Measurements from ENCODE around the gene ATXN7.

ATXN7 gene, protein sequence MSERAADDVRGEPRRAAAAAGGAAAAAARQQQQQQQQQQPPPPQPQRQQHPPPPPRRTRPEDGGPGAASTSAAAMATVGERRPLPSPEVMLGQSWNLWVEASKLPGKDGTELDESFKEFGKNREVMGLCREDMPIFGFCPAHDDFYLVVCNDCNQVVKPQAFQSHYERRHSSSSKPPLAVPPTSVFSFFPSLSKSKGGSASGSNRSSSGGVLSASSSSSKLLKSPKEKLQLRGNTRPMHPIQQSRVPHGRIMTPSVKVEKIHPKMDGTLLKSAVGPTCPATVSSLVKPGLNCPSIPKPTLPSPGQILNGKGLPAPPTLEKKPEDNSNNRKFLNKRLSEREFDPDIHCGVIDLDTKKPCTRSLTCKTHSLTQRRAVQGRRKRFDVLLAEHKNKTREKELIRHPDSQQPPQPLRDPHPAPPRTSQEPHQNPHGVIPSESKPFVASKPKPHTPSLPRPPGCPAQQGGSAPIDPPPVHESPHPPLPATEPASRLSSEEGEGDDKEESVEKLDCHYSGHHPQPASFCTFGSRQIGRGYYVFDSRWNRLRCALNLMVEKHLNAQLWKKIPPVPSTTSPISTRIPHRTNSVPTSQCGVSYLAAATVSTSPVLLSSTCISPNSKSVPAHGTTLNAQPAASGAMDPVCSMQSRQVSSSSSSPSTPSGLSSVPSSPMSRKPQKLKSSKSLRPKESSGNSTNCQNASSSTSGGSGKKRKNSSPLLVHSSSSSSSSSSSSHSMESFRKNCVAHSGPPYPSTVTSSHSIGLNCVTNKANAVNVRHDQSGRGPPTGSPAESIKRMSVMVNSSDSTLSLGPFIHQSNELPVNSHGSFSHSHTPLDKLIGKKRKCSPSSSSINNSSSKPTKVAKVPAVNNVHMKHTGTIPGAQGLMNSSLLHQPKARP

DNA sequence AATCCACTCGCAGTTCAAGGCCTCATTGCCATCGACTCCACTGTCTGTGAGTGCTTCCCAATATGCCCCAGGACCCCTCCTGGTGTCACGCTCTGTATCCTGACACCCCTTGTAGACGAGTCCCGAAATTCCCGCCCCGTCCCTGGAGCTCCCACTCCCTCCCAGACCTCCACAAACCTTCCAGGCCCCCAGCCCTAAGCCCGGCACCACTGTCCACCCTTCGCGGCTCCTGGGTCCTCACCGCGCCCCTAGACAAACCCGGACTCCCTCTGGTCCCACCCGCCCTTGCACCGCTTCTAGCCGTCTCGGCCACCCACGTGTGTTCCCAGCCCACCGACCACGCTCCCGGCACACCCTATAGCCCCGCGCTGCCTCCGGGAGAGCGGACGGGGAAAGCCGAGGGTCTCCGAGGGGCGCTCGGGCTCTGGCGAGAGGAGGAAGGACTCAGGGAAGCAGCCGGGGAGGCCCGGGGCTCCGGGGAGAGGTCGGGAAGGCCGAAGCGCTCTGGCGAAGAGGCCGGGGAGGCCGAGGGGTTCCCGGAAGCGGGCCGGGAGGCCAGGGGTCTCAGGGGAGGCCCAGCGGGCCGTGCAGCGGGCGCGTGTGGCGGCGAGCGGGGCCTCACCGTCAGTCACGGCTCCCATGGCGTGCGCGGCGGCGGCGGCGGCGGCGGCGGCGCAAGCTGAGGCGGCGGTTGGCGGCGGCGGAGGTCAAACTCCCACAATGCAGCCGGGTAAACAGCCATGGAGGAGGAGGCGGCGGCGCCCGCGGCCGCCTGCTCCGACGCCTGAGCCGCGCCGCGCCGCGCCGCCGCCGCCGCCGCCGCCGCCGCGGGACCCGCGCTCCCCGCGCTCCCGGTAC lies at the start of gene ATXN7, which contains the start of gene THOC7:
Gene ATXN7, plus strand, starts transcription at position 718 of the 858 bp plus-strand sequence. CDS start 48,732 bp downstream, outside the sequence.
Gene THOC7, minus strand, starts transcription at position 656 of the 858 bp plus-strand sequence. Its CDS starts 15 bp downstream, at position 641.
- peak within 1 kb of the TSS; percentile 91 for H3K4me2 ChIP-seq (ENCODE audit: low read depth, low read length)
- H2AFZ ChIP-seq (ENCODE audit: low read length) = peak within 1 kb of the TSS; percentile 97
- H3K9me3 ChIP-seq (replicated peaks; ENCODE audit: insufficient read depth, low read length) = no peaks in the 10 kb centered on the region
- no peaks in the 10 kb centered on the region for H3F3A ChIP-seq (ENCODE audit: insufficient read depth, low read length)
- no peaks in the 10 kb centered on the region for H3K36me3 ChIP-seq (replicated peaks; ENCODE audit: insufficient read depth, low read length)
- no peaks in the 10 kb centered on the region for H3K9me2 ChIP-seq (replicated peaks; ENCODE audit: insufficient read depth, low read length)
- peaks cover 87% of the 10 kb centered on the region for H3K79me2 ChIP-seq (ENCODE audit: low read length)
- H3K4me3 ChIP-seq (ENCODE audit: low read length) = peak within 1 kb of the TSS; percentile 95
- H3K4me1 ChIP-seq (ENCODE audit: low read length) = peaks cover 13% of the 10 kb centered on the region
- no peaks in the 10 kb centered on the region for H4K20me1 ChIP-seq (ENCODE audit: insufficient read depth, low read length)
- no peaks in the 10 kb centered on the region for H3K27me3 ChIP-seq (replicated peaks; ENCODE audit: insufficient read depth, low read length)
- peak; percentile 67 for DNase-seq
- H3K9ac ChIP-seq (ENCODE audit: low read length) = peak within 1 kb of the TSS; percentile 93
- TF ChIP-seq EZH2phosphoT487 (IDR thresholded peaks at IDR 0.05; ENCODE audit: low read length) (no peak), EZH2 (optimal IDR thresholded peaks at IDR 0.05; ENCODE audit: low read depth, low read length) (no peak)
- TF ChIP-seq, protein P1, sequence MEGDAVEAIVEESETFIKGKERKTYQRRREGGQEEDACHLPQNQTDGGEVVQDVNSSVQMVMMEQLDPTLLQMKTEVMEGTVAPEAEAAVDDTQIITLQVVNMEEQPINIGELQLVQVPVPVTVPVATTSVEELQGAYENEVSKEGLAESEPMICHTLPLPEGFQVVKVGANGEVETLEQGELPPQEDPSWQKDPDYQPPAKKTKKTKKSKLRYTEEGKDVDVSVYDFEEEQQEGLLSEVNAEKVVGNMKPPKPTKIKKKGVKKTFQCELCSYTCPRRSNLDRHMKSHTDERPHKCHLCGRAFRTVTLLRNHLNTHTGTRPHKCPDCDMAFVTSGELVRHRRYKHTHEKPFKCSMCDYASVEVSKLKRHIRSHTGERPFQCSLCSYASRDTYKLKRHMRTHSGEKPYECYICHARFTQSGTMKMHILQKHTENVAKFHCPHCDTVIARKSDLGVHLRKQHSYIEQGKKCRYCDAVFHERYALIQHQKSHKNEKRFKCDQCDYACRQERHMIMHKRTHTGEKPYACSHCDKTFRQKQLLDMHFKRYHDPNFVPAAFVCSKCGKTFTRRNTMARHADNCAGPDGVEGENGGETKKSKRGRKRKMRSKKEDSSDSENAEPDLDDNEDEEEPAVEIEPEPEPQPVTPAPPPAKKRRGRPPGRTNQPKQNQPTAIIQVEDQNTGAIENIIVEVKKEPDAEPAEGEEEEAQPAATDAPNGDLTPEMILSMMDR (IDR thresholded peaks at IDR 0.05; ENCODE audit: low read length) = no peak
- H3K27ac ChIP-seq (ENCODE audit: low read length) = peak within 1 kb of the TSS; percentile 44; the same call in 1 of the 2 replicates

DNA sequence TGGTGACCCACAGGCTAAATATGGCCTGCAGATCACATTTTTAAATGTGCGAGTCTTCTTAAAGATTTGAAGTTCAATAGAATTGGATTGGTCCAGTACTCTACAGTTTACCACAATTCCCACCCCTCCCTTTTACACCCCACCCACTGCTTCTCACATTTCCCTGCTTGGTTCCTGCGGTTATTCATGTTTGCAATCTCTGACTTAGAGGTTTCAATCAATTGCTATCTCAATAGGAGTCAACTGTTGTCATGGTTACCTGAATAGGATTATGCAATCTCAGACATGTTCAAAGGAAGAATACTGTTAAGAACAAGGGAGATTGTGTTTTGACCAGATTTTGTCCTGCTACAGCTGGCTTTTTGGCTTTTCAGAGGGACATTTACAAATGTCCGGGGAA lies 49.4 kb upstream of the ATXN7 start:
- no peak overlapping the region for H3K4me3 ChIP-seq (ENCODE audit: low read length)
- TF ChIP-seq, protein P1 (IDR thresholded peaks at IDR 0.05; ENCODE audit: low read length) = no peak
- TF ChIP-seq EZH2phosphoT487 (IDR thresholded peaks at IDR 0.05; ENCODE audit: low read length) (no peak), EZH2 (optimal IDR thresholded peaks at IDR 0.05; ENCODE audit: low read depth, low read length) (no peak)
- H3K4me1 ChIP-seq (ENCODE audit: low read length) = no peaks in the 10 kb centered on the region
- H3K27me3 ChIP-seq (replicated peaks; ENCODE audit: insufficient read depth, low read length) = no peaks in the 10 kb centered on the region
- H2AFZ ChIP-seq (ENCODE audit: low read length) = no peak overlapping the region
- H3K4me2 ChIP-seq (ENCODE audit: low read depth, low read length) = no peak overlapping the region
- no peaks in the 10 kb centered on the region for H3F3A ChIP-seq (ENCODE audit: insufficient read depth, low read length)
- no peak overlapping the region for H3K27ac ChIP-seq (ENCODE audit: low read length)
- H3K9me3 ChIP-seq (replicated peaks; ENCODE audit: insufficient read depth, low read length) = no peaks in the 10 kb centered on the region
- no peaks in the 10 kb centered on the region for H3K9me2 ChIP-seq (replicated peaks; ENCODE audit: insufficient read depth, low read length)
- no peaks in the 10 kb centered on the region for H4K20me1 ChIP-seq (ENCODE audit: insufficient read depth, low read length)
- H3K9ac ChIP-seq (ENCODE audit: low read length) = no peak overlapping the region
- no peak for DNase-seq
- no peaks in the 10 kb centered on the region for H3K79me2 ChIP-seq (ENCODE audit: low read length)
- no peaks in the 10 kb centered on the region for H3K36me3 ChIP-seq (replicated peaks; ENCODE audit: insufficient read depth, low read length)

DNA sequence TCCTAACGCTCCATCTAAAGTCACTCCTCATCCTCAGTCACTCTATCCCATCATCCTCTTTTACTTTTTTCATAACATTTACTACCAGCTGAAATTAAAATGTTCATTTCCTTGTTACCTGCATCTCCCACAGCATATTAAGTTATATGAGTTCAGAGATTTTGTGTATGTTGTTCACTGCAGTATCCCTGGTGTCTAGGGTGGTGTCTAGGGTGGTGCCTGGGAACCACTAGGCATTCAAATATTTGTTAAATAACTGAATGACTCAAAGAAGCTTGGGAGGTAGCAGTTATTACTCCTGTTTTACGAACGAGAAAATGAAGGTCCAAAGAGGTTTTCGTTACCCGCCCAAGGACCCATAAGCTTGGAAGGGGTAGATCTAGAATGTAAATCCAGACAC lies 46.4 kb upstream of the ATXN7 start:
- Histone ChIP-seq H4K20me1 (ENCODE audit: insufficient read depth, low read length) (no peaks in the 10 kb centered on the region), H3K27me3 (replicated peaks; ENCODE audit: insufficient read depth, low read length) (no peaks in the 10 kb centered on the region), H3K4me3 (ENCODE audit: low read length) (no peak overlapping the region), H3K4me2 (ENCODE audit: low read depth, low read length) (no peak overlapping the region), H3K4me1 (ENCODE audit: low read length) (no peaks in the 10 kb centered on the region), H3F3A (ENCODE audit: insufficient read depth, low read length) (no peaks in the 10 kb centered on the region), H3K79me2 (ENCODE audit: low read length) (no peaks in the 10 kb centered on the region), H3K27ac (ENCODE audit: low read length) (no peak overlapping the region), H3K9me2 (replicated peaks; ENCODE audit: insufficient read depth, low read length) (no peaks in the 10 kb centered on the region), H3K36me3 (replicated peaks; ENCODE audit: insufficient read depth, low read length) (no peaks in the 10 kb centered on the region), H3K9ac (ENCODE audit: low read length) (no peak overlapping the region), H3K9me3 (replicated peaks; ENCODE audit: insufficient read depth, low read length) (no peaks in the 10 kb centered on the region), H2AFZ (ENCODE audit: low read length) (no peak overlapping the region)
- DNase-seq = no peak
- TF ChIP-seq, protein P1 (IDR thresholded peaks at IDR 0.05; ENCODE audit: low read length) = no peak
- no peak for TF ChIP-seq EZH2phosphoT487 (IDR thresholded peaks at IDR 0.05; ENCODE audit: low read length)
- TF ChIP-seq EZH2 (optimal IDR thresholded peaks at IDR 0.05; ENCODE audit: low read depth, low read length) = no peak

All from MM.1S (cell line).